Thyroid gland (tissue), 4 donors: ENCODE results near the gene GAREM1. TPM values are rescaled to one million over a fixed set of nuclear protein-coding genes. Genes with fewer than 3 reads are reported as not detected.

ENCODE experiments used
- DNase-seq, 2 donors: peaks; one replicate each; pipeline ENCODE4 v3.0.0-alpha.2; 2019
- H3K27ac ChIP-seq, 3 donors: fragments of 200-600 bp; sonication (generic); 1 replicate in 2 of 3; 2 replicates in 1 of 3; pipeline ENCODE4 v1.5.1; 2016 to 2019; ENCODE audit warnings: mild to moderate bottlenecking in 1 of 3, moderate library complexity in 1 of 3
- H3K27me3 ChIP-seq: fragments of 200-600 bp; sonication (generic); one replicate; pipeline ENCODE4 v1.5.1; 2019
- H3K36me3 ChIP-seq, 2 donors: fragments of 200-600 bp; sonication (generic); one replicate each; pipeline ENCODE4 v1.5.1; 2016 to 2019
- H3K4me1 ChIP-seq, 2 donors: fragments of 200-600 bp; sonication (generic); one replicate each; pipeline ENCODE4 v1.5.1; 2017 to 2019
- H3K4me3 ChIP-seq, 3 donors: fragments of 200-600 bp; sonication (generic); replicated peaks in 1 of 3; 1 replicate in 2 of 3; 2 replicates in 1 of 3; pipeline ENCODE4 v1.5.1; 2016; ENCODE audit warnings: mild to moderate bottlenecking in 1 of 3
- H3K9me3 ChIP-seq: fragments of 200-600 bp; sonication (generic); one replicate; pipeline ENCODE4 v1.5.1; 2017
- POLR2A ChIP-seq, 2 donors: fragments of 450-650 bp; IDR thresholded peaks; one replicate each; pipeline ENCODE4 v1.6.1; 2017; ENCODE audit warnings: antibody characterized with exemption in 2 of 2, mild to moderate bottlenecking in 2 of 2, moderate library complexity in 1 of 2
- WGBS, 2 donors: methylation state at CpG; one replicate each; pipeline ENCODE4 v1.1.5; 2017; 5-methylcytosine and 5-hydroxymethylcytosine counted together
- intact Hi-C: fragments of 100-400 bp; cut with DNase I; formaldehyde crosslinking; loops from one replicate; pipeline ENCODE4 v1.15.1; 2023
- total RNA-seq, 4 donors: library from RNA; depleted of rRNA; stranded (reverse); fragments of >200 nt; gene quantifications; one replicate each; pipeline ENCODE4 v1.2.3, GENCODE V29; 2016
- TF ChIP-seq, protein P1 (sequence below), 6 experiments: fragments of 200-600 bp in 3 of 6; fragments of 450-650 bp in 3 of 6; sonication (generic) in 3 of 6; IDR thresholded peaks; one replicate each; pipeline ENCODE4 v1.5.1; 2016 to 2019; ENCODE audit warnings: antibody characterized with exemption in 6 of 6, mild to moderate bottlenecking in 2 of 6, inconsistent platforms in 1 of 6, moderate library complexity in 1 of 6

Gene GAREM1
- total RNA-seq, 4 donors from 2014 or later: 4.6 to 6.8 (median 5.8) TPM

GRCh38 chr18:32420084-32420750, 50.5 kb downstream of the GAREM1 start:
- DNase-seq: no peak
- no peak overlapping the region for H3K27ac ChIP-seq
- peaks cover 0 to 11% of the 10 kb centered on the region in 2 donors for H3K4me1 ChIP-seq
- intact Hi-C loops: no loop called here
- no peak for TF ChIP-seq POLR2A (IDR thresholded peaks at IDR 0.05)
- TF ChIP-seq, protein P1, sequence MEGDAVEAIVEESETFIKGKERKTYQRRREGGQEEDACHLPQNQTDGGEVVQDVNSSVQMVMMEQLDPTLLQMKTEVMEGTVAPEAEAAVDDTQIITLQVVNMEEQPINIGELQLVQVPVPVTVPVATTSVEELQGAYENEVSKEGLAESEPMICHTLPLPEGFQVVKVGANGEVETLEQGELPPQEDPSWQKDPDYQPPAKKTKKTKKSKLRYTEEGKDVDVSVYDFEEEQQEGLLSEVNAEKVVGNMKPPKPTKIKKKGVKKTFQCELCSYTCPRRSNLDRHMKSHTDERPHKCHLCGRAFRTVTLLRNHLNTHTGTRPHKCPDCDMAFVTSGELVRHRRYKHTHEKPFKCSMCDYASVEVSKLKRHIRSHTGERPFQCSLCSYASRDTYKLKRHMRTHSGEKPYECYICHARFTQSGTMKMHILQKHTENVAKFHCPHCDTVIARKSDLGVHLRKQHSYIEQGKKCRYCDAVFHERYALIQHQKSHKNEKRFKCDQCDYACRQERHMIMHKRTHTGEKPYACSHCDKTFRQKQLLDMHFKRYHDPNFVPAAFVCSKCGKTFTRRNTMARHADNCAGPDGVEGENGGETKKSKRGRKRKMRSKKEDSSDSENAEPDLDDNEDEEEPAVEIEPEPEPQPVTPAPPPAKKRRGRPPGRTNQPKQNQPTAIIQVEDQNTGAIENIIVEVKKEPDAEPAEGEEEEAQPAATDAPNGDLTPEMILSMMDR (IDR thresholded peaks at IDR 0.05): no peak
- 64 to 71% methylated on average over 5 of the region's 5 CpGs for WGBS, 2 donors
- H3K4me3 ChIP-seq: no peak overlapping the region
- H3K9me3 ChIP-seq: no peaks in the 10 kb centered on the region
- H3K27me3 ChIP-seq: no peaks in the 10 kb centered on the region
- no peaks in the 10 kb centered on the region for H3K36me3 ChIP-seq

DNA sequence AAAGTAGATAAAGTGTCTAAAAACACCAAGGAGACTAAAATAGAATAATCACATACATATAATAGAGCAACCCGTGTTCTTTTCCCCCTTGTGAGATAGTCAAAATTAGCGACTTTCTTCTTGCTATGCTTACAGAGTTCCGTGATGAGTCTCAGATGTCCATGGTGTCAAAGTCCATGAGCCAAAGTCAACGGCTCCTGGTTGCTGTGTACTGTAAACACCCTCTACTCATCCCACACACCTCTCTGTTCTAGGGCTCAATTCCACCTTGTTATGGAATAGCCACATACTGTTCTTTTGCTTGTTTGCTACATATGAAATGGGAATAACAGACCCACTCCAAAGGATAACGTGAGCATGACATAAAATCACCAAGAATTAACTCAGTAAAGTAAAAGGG, 52.5 kb downstream of the GAREM1 start:
- DNase-seq: no peak
- Histone ChIP-seq H3K9me3 (no peaks in the 10 kb centered on the region), H3K27ac (no peak overlapping the region), H3K4me3 (no peak overlapping the region), H3K4me1 (peaks cover 0 to 11% of the 10 kb centered on the region in 2 donors), H3K36me3 (no peaks in the 10 kb centered on the region), H3K27me3 (no peaks in the 10 kb centered on the region)
- TF ChIP-seq POLR2A (IDR thresholded peaks at IDR 0.05): no peak
- TF ChIP-seq, protein P1 (IDR thresholded peaks at IDR 0.05): no peak
- intact Hi-C loops: no loop called here
- WGBS, 2 donors: 90 to 93% methylated on average over 5 of the region's 5 CpGs

- Histone ChIP-seq H3K4me1 (peaks cover 0 to 6% of the 10 kb centered on the region in 2 donors), H3K36me3 (no peaks in the 10 kb centered on the region), H3K27me3 (no peaks in the 10 kb centered on the region), H3K9me3 (no peaks in the 10 kb centered on the region), H3K27ac (no peak overlapping the region), H3K4me3 (no peak overlapping the region)
- TF ChIP-seq POLR2A (IDR thresholded peaks at IDR 0.05): no peak
- TF ChIP-seq, protein P1 (IDR thresholded peaks at IDR 0.05): no peak
- intact Hi-C loops: no loop called here
- 82 to 86% methylated on average over 2 of the region's 2 CpGs for WGBS, 2 donors
- DNase-seq: no peak
Measured at GRCh38 chr18:32405588-32405987, 65.1 kb downstream of the GAREM1 start.

- TF ChIP-seq, protein P1 (IDR thresholded peaks at IDR 0.05): no peak
- no peak for TF ChIP-seq POLR2A (IDR thresholded peaks at IDR 0.05)
- Histone ChIP-seq H3K4me3 (no peak overlapping the region), H3K9me3 (no peaks in the 10 kb centered on the region), H3K27ac (no peak overlapping the region), H3K27me3 (no peaks in the 10 kb centered on the region), H3K36me3 (no peaks in the 10 kb centered on the region), H3K4me1 (peaks cover 0 to 6% of the 10 kb centered on the region in 2 donors)
- no peak for DNase-seq
- intact Hi-C loops: no loop called here
- whole genome bisulfite sequencing, 2 donors: 81 to 90% methylated on average over 4 of the region's 4 CpGs
Measured at GRCh38 chr18:32401621-32402020, 69.1 kb downstream of the GAREM1 start.

- intact Hi-C loops: no loop called here
- no peaks in the 10 kb centered on the region for H3K27me3 ChIP-seq
- no peaks in the 10 kb centered on the region for H3K9me3 ChIP-seq
- no peak overlapping the region for H3K27ac ChIP-seq
- TF ChIP-seq, protein P1 (IDR thresholded peaks at IDR 0.05): no peak
- TF ChIP-seq POLR2A (IDR thresholded peaks at IDR 0.05): no peak
- H3K4me1 ChIP-seq: peaks cover 4 to 6% of the 10 kb centered on the region in 2 donors
- H3K36me3 ChIP-seq: no peaks in the 10 kb centered on the region
- DNase-seq: no peak
- H3K4me3 ChIP-seq: no peak overlapping the region
- WGBS, 2 donors: 73 to 90% methylated on average over 3 of the region's 3 CpGs
Measured at GRCh38 chr18:32393407-32393806, 77.3 kb downstream of the GAREM1 start.
